ENCODE measurements around the gene ETV3. TPM values are rescaled to one million over a fixed set of nuclear protein-coding genes. Genes with fewer than 3 reads are reported as not detected.
A peak's percentile ranks its signal among the peaks of the same experiment; 100 is the strongest.
"Not testable (repeated sequence)": the region's sequence is repeated elsewhere in the genome, so short reads cannot be mapped to it uniquely, and the experiment has no call there.

ETV3 gene
- total RNA-seq, 2 donors from 2014 or later, result 23.4 to 33.3 TPM

GRCh38 chr1:157173900-157174410 lies 35.8 kb upstream of the ETV3 start:
- no peak for TF ChIP-seq POLR2A (IDR thresholded peaks at IDR 0.05)
- no peak for TF ChIP-seq CTCF (IDR thresholded peaks at IDR 0.05)
- no peak for TF ChIP-seq POLR2AphosphoS5 (IDR thresholded peaks at IDR 0.05)
- no peaks in the 10 kb centered on the region for H3K4me1 ChIP-seq (replicated peaks)
- no peak for DNase-seq (ENCODE audit: low spot score)
- H3K9me3 ChIP-seq, result no peaks in the 10 kb centered on the region
- H3K27ac ChIP-seq, result no peak overlapping the region
- H3K36me3 ChIP-seq, result no peaks in the 10 kb centered on the region
- 79% methylated on average over 8 of the region's 8 CpGs for WGBS
- intact Hi-C loops (cut with DNase I), result no loop called here
- H3K27me3 ChIP-seq (replicated peaks; ENCODE audit: insufficient read depth), result no peaks in the 10 kb centered on the region
- no peak overlapping the region for H3K4me3 ChIP-seq

GRCh38 chr1:157173241-157173640 lies 35.0 kb upstream of the ETV3 start:
- 49% methylated on average over 2 of the region's 2 CpGs for WGBS
- intact Hi-C loops (cut with DNase I); H3K4me3 ChIP-seq; H3K27ac ChIP-seq; H3K4me1 ChIP-seq (replicated peaks); H3K36me3 ChIP-seq; DNase-seq (ENCODE audit: low spot score); H3K9me3 ChIP-seq; H3K27me3 ChIP-seq (replicated peaks; ENCODE audit: insufficient read depth): not testable (repeated sequence)

- H3K9me3 ChIP-seq; H3K27me3 ChIP-seq (replicated peaks; ENCODE audit: insufficient read depth); H3K4me1 ChIP-seq (replicated peaks); DNase-seq (ENCODE audit: low spot score); H3K4me3 ChIP-seq; H3K36me3 ChIP-seq; intact Hi-C loops (cut with DNase I); H3K27ac ChIP-seq: not testable (repeated sequence)
- 77% methylated on average over 2 of the region's 2 CpGs for WGBS
Measured at GRCh38 chr1:157172591-157172990, 34.4 kb upstream of the ETV3 start.

GRCh38 chr1:157171903-157172503 lies 33.8 kb upstream of the ETV3 start:
- H3K4me1 ChIP-seq (replicated peaks); H3K27me3 ChIP-seq (replicated peaks; ENCODE audit: insufficient read depth); intact Hi-C loops (cut with DNase I); H3K4me3 ChIP-seq; H3K27ac ChIP-seq; H3K36me3 ChIP-seq; DNase-seq (ENCODE audit: low spot score); H3K9me3 ChIP-seq: not testable (repeated sequence)
- peak in 2 of 4 experiments; percentile 22 to 46 for TF ChIP-seq CTCF (IDR thresholded peaks at IDR 0.05)
- 4% methylated on average over 5 of the region's 8 CpGs for whole genome bisulfite sequencing

GRCh38 chr1:157170677-157171515 lies 32.7 kb upstream of the ETV3 start:
- DNase-seq (ENCODE audit: low spot score), result no peak
- intact Hi-C loops (cut with DNase I), result no loop called here
- H3K27me3 ChIP-seq (replicated peaks; ENCODE audit: insufficient read depth), result no peaks in the 10 kb centered on the region
- no peaks in the 10 kb centered on the region for H3K4me1 ChIP-seq (replicated peaks)
- WGBS, result 75% methylated on average over 22 of the region's 22 CpGs
- H3K4me3 ChIP-seq, result no peak overlapping the region
- H3K27ac ChIP-seq, result no peak overlapping the region
- H3K36me3 ChIP-seq, result no peaks in the 10 kb centered on the region
- TF ChIP-seq POLR2A (IDR thresholded peaks at IDR 0.05) (no peak), CTCF (IDR thresholded peaks at IDR 0.05) (peak in 1 of 4 experiments; percentile 8), POLR2AphosphoS5 (IDR thresholded peaks at IDR 0.05) (no peak)
- no peaks in the 10 kb centered on the region for H3K9me3 ChIP-seq

- Histone ChIP-seq H3K4me1 (replicated peaks) (no peaks in the 10 kb centered on the region), H3K4me3 (no peak overlapping the region), H3K36me3 (no peaks in the 10 kb centered on the region), H3K27me3 (replicated peaks; ENCODE audit: insufficient read depth) (no peaks in the 10 kb centered on the region), H3K27ac (no peak overlapping the region), H3K9me3 (no peaks in the 10 kb centered on the region)
- no peak for DNase-seq (ENCODE audit: low spot score)
- 79% methylated on average over 9 of the region's 9 CpGs for WGBS
- intact Hi-C loops (cut with DNase I), result no loop called here
- TF ChIP-seq POLR2AphosphoS5 (IDR thresholded peaks at IDR 0.05) (no peak), POLR2A (IDR thresholded peaks at IDR 0.05) (no peak), CTCF (IDR thresholded peaks at IDR 0.05) (no peak)
Measured at GRCh38 chr1:157168015-157168414, 29.8 kb upstream of the ETV3 start.

Data from prostate gland (tissue), 2 donors.